GM12872 (cell line): ENCODE measurements around the gene TMF1.

Experiments used
- TF ChIP-seq, protein P1 (sequence below): IDR thresholded peaks from 3 replicates; pipeline ENCODE4 v1.5.1; 2011; ENCODE audit warnings: low read depth, mild to moderate bottlenecking, low read length, moderate library complexity; ENCODE audit not compliant: insufficient read depth

The TMF1 gene, protein sequence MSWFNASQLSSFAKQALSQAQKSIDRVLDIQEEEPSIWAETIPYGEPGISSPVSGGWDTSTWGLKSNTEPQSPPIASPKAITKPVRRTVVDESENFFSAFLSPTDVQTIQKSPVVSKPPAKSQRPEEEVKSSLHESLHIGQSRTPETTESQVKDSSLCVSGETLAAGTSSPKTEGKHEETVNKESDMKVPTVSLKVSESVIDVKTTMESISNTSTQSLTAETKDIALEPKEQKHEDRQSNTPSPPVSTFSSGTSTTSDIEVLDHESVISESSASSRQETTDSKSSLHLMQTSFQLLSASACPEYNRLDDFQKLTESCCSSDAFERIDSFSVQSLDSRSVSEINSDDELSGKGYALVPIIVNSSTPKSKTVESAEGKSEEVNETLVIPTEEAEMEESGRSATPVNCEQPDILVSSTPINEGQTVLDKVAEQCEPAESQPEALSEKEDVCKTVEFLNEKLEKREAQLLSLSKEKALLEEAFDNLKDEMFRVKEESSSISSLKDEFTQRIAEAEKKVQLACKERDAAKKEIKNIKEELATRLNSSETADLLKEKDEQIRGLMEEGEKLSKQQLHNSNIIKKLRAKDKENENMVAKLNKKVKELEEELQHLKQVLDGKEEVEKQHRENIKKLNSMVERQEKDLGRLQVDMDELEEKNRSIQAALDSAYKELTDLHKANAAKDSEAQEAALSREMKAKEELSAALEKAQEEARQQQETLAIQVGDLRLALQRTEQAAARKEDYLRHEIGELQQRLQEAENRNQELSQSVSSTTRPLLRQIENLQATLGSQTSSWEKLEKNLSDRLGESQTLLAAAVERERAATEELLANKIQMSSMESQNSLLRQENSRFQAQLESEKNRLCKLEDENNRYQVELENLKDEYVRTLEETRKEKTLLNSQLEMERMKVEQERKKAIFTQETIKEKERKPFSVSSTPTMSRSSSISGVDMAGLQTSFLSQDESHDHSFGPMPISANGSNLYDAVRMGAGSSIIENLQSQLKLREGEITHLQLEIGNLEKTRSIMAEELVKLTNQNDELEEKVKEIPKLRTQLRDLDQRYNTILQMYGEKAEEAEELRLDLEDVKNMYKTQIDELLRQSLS

DNA sequence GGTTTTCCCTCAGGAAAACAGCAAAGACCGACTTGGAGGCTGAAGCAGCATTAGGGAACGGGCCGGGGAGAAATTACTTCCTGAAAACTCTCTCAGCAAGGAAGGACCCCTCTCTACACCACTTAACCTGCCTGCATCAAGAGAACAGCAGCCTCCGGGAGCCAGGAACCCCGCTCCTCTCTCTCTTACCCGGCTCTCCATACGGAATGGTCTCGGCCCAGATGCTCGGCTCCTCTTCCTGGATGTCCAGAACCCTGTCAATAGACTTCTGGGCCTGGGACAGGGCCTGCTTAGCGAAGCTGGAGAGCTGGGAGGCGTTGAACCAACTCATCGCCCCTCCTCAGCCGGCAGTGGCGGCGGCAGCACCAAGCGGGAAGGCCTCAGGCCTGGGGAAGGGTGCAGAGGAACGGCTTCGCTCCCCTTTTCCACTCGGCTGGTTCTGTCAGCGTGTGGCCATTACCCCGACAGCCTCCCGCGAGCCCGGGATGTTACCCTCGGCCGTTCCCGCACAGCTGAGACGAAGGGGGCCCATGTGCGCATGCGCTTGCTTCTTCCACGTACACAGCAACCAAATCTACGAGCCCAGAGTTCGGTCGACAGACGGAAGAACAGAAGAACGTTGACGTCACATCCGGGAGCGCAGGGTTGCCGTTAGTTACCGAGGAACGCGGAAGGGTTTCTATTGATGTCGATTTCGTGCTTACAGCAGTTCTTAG is at the start of gene TMF1:
Gene TMF1, minus strand, starts transcription at position 578 of the 716 bp plus-strand sequence. Its CDS starts 247 bp downstream, at position 331.
- TF ChIP-seq, protein P1, sequence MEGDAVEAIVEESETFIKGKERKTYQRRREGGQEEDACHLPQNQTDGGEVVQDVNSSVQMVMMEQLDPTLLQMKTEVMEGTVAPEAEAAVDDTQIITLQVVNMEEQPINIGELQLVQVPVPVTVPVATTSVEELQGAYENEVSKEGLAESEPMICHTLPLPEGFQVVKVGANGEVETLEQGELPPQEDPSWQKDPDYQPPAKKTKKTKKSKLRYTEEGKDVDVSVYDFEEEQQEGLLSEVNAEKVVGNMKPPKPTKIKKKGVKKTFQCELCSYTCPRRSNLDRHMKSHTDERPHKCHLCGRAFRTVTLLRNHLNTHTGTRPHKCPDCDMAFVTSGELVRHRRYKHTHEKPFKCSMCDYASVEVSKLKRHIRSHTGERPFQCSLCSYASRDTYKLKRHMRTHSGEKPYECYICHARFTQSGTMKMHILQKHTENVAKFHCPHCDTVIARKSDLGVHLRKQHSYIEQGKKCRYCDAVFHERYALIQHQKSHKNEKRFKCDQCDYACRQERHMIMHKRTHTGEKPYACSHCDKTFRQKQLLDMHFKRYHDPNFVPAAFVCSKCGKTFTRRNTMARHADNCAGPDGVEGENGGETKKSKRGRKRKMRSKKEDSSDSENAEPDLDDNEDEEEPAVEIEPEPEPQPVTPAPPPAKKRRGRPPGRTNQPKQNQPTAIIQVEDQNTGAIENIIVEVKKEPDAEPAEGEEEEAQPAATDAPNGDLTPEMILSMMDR, result no peak

- TF ChIP-seq, protein P1, result no peak
Measured at GRCh38 chr3:69099576-69099975, 47.4 kb upstream of the TMF1 start.

DNA sequence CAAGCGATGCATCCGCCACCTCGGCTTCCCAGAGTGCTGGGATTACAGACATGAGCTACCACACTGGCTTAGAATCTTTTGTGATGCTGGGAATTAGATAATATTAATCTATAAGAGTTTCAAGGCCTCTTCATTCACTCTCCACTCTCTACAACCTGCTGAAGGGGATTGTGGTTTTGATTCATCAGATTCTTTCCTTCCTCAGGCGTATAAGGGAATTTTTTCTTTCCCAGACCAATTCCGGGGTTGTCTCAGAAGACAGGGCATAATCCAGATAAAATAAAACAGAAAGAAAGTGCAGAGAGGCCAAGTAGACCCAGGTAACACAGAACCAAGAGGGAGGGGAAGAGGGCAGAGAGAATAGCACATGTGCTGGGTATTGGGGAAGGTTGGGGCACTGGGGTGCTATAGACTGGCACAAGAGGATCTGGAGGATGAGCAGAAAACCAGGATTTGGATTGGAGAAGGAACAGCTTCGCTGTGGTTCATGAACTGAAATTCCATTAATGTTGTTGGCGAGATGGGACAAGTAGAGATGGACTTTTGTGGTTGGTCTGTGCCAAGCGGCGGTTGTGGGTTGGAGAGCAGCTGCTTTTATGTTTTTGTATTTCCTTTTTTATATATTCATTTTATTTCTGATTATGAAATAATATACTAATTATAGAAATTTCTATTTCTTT is 45.4 kb upstream of the TMF1 start:
- TF ChIP-seq, protein P1, result no peak

DNA sequence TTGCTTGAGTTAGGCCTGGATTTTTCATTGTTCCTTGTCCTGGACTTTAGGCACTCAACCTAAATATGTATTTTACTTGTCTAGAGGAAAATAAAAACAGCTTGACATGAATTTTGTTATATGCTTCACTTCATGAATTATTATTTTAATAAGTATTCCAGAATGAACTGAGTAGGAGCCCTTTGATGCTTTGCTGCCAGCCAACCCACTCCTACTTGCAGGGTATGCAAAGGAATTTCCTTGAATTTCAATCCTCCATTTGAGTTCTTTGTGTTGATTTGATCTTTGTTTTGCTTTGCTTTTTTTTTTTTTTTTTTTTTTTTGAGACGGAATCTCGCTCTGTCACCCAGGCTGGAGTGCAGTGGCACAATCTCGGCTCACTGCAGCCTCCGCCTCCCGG is 44.2 kb upstream of the TMF1 start:
- TF ChIP-seq, protein P1, result no peak

- TF ChIP-seq, protein P1, result no peak
Measured at GRCh38 chr3:69095636-69096035, 43.5 kb upstream of the TMF1 start.

- TF ChIP-seq, protein P1, result no peak
Measured at GRCh38 chr3:69094467-69095205, 42.5 kb upstream of the TMF1 start.
